ENCODE results near the gene HACL1.

The HACL1 gene

DNA sequence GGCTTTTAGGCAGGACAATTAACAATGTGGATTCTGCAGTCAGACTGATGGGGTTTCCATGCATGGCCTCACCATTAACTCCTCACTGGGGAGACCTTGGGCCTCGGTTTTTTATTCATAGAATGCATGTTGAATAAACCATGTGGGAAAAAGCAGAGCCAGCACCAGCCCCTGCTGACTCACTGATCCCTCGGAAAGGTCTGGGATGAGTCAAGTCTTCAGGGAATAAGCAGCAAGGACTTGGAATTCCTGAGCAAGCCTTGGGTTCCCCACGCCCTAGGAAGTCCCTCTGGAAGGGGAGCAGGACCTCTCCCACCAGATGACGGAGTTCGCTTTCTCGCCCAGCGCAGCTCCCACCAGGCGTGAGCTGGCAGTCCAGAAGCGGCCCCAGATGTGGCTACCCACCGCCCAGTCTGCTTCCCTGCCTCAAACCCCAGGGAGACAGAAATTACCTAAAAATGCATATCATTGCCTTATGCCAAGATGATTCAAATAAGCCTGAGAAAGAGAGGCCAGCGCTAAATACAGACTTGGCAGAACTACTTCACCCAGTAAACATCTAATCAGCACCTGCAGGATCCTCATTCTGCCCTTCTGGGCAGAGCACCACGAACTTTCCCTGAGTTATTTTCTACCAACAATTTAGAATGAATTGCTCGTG lies 45.6 kb upstream of the HACL1 start:
- no peaks in the 10 kb centered on the region for H3K27me3 ChIP-seq (ENCODE audit: insufficient read depth, low read length)
- no peak overlapping the region for H3K4ac ChIP-seq (ENCODE audit: low read depth, low read length)
- peaks cover 15 to 16% of the 10 kb centered on the region in 2 experiments for H3K4me1 ChIP-seq (ENCODE audit: control insufficient read depth in 1 of 2, insufficient read depth in 2 of 2, low read length in 2 of 2)
- peak overlapping the region; percentile 67 for H2BK5ac ChIP-seq (ENCODE audit: low read depth, low read length, poor library complexity)
- H4K12ac ChIP-seq (ENCODE audit: low read depth, low read length), result no peak overlapping the region
- peaks cover 0 to 3% of the 10 kb centered on the region in 2 experiments for H3K36me3 ChIP-seq (ENCODE audit: control insufficient read depth in 1 of 2, insufficient read depth in 2 of 2, low read length in 2 of 2)
- no peak overlapping the region for H3K4me3 ChIP-seq (ENCODE audit: low read depth, low read length)
- H3K14ac ChIP-seq (ENCODE audit: low read length), result no peak overlapping the region
- peak overlapping the region; percentile 76 for H3K27ac ChIP-seq (ENCODE audit: low read depth, low read length)
- no peak overlapping the region for H3K23ac ChIP-seq (ENCODE audit: low read length)
- H3K18ac ChIP-seq (ENCODE audit: low read length), result no peak overlapping the region
- H3K9me3 ChIP-seq (ENCODE audit: insufficient read depth, low read depth, low read length), result no peaks in the 10 kb centered on the region
- no peak overlapping the region for H3K4me2 ChIP-seq (ENCODE audit: low read length)
- no peak overlapping the region for H2AFZ ChIP-seq (ENCODE audit: insufficient read depth, low read length, poor library complexity)
- no peak overlapping the region for H2AK5ac ChIP-seq (ENCODE audit: low read length)
- H4K91ac ChIP-seq (ENCODE audit: low read depth, low read length), result peak overlapping the region; percentile 63
- peaks cover 2% of the 10 kb centered on the region for H3K79me2 ChIP-seq (ENCODE audit: control insufficient read depth, insufficient read depth, low read length, poor library complexity)
- peak overlapping the region; percentile 13 for H2BK120ac ChIP-seq (ENCODE audit: insufficient read depth, low read length, poor library complexity)
- H2BK12ac ChIP-seq (ENCODE audit: low read length), result peak overlapping the region; percentile 67
- WGBS (ENCODE audit: extremely low coverage, insufficient coverage, insufficient read length), result no CpG with 5 or more reads among the region's 13 CpGs
- peak; percentile 20 to 33 for DNase-seq
- peaks cover 14% of the 10 kb centered on the region for H3K79me1 ChIP-seq (ENCODE audit: low read length)
- peak overlapping the region; percentile 8 for H4K8ac ChIP-seq (ENCODE audit: low read depth, low read length)
- H3K9ac ChIP-seq (ENCODE audit: low read length), result no peak overlapping the region

DNA sequence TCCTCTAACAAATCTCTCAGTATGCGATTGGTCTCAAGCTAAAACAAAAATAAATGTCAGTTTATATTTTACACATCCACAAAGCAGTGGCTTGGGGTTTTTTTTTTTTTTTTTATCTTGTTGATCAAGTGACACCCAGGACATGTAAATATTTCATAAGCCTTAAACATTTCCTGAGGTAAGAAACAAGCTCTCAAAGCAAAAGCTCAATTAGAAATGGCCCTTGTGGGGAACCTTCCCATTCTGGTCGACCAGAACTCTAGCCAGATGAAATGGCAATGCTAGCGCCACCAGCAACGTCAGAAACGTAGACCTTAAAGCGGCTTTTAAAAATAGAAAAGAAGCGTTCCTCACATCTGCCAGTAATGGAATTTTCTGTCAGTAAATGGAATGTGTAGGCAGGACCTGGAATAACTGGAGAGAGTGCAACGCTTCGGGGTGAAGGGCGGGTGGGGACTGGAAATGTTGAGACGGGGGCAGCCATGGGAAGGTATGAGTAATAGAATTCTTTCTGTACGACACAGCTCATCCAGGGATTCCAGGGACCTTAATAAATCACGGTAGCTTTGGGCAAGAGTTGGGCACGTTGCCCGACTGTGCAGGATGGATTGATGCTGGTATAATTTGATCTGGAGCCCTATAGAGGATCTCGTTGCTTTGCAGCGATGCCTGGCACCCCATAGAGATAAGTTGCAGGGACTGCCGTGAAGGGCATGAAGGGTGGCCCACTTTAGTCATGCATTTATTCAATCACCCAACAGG lies 44.6 kb upstream of the HACL1 start:
- DNase-seq, result peak; percentile 21 to 33
- WGBS (ENCODE audit: extremely low coverage, insufficient coverage, insufficient read length), result no CpG with 5 or more reads among the region's 18 CpGs
- no peak overlapping the region for H2AFZ ChIP-seq (ENCODE audit: insufficient read depth, low read length, poor library complexity)

DNA sequence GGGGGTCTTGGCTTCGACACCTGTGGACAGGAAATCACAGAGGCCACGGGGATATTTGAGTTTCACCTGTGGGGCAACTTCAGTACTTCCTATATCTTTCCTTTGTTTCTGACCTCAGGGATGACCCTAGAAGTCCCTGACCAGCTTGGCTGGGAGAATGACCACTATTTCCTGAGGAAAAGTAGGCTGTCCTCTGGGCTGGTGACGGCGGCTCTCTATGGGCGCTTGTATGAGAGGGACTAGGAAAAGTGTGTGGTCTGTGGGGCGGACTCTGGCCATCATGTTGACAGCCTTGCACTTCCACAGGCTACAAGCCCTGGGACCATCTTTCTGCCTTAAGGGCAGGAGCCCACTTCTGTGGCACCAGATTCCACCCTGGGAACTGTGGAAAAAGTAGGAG lies 43.9 kb upstream of the HACL1 start:
- Histone ChIP-seq H3K27me3 (ENCODE audit: insufficient read depth, low read length) (no peaks in the 10 kb centered on the region), H4K12ac (ENCODE audit: low read depth, low read length) (no peak overlapping the region), H3K9me3 (ENCODE audit: insufficient read depth, low read depth, low read length) (no peaks in the 10 kb centered on the region), H3K4ac (ENCODE audit: low read depth, low read length) (peak overlapping the region; percentile 64), H3K18ac (ENCODE audit: low read length) (peak overlapping the region; percentile 72), H4K8ac (ENCODE audit: low read depth, low read length) (no peak overlapping the region), H3K23ac (ENCODE audit: low read length) (no peak overlapping the region), H3K4me3 (ENCODE audit: low read depth, low read length) (no peak overlapping the region), H3K9ac (ENCODE audit: low read length) (no peak overlapping the region), H2BK5ac (ENCODE audit: low read depth, low read length, poor library complexity) (peak overlapping the region; percentile 72), H2BK12ac (ENCODE audit: low read length) (peak overlapping the region; percentile 95), H3K27ac (ENCODE audit: low read depth, low read length) (peak overlapping the region; percentile 58), H3K4me2 (ENCODE audit: low read length) (no peak overlapping the region), H3K79me1 (ENCODE audit: low read length) (peaks cover 14% of the 10 kb centered on the region), H2AFZ (ENCODE audit: insufficient read depth, low read length, poor library complexity) (no peak overlapping the region), H3K36me3 (ENCODE audit: control insufficient read depth in 1 of 2, insufficient read depth in 2 of 2, low read length in 2 of 2) (peaks cover 0 to 3% of the 10 kb centered on the region in 2 experiments), H2AK5ac (ENCODE audit: low read length) (peak overlapping the region; percentile 72), H4K91ac (ENCODE audit: low read depth, low read length) (peak overlapping the region; percentile 74), H2BK120ac (ENCODE audit: insufficient read depth, low read length, poor library complexity) (peak overlapping the region; percentile 94), H3K4me1 (ENCODE audit: control insufficient read depth in 1 of 2, insufficient read depth in 2 of 2, low read length in 2 of 2) (peaks cover 15 to 16% of the 10 kb centered on the region in 2 experiments), H3K79me2 (ENCODE audit: control insufficient read depth, insufficient read depth, low read length, poor library complexity) (peaks cover 2% of the 10 kb centered on the region), H3K14ac (ENCODE audit: low read length) (peak overlapping the region; percentile 73)
- no CpG with 5 or more reads among the region's 6 CpGs for WGBS (ENCODE audit: extremely low coverage, insufficient coverage, insufficient read length)
- no peak for DNase-seq

More for the DNA sequence above, 44.6 kb upstream of the HACL1 start:
- Histone ChIP-seq H3K4ac (ENCODE audit: low read depth, low read length) (no peak overlapping the region), H2BK5ac (ENCODE audit: low read depth, low read length, poor library complexity) (peak overlapping the region; percentile 58), H2BK12ac (ENCODE audit: low read length) (no peak overlapping the region), H4K12ac (ENCODE audit: low read depth, low read length) (no peak overlapping the region), H3K79me2 (ENCODE audit: control insufficient read depth, insufficient read depth, low read length, poor library complexity) (peaks cover 2% of the 10 kb centered on the region), H2AK5ac (ENCODE audit: low read length) (no peak overlapping the region), H4K91ac (ENCODE audit: low read depth, low read length) (peak overlapping the region; percentile 4), H3K36me3 (ENCODE audit: control insufficient read depth in 1 of 2, insufficient read depth in 2 of 2, low read length in 2 of 2) (peaks cover 0 to 3% of the 10 kb centered on the region in 2 experiments), H3K4me1 (ENCODE audit: control insufficient read depth in 1 of 2, insufficient read depth in 2 of 2, low read length in 2 of 2) (peaks cover 15 to 16% of the 10 kb centered on the region in 2 experiments), H3K27ac (ENCODE audit: low read depth, low read length) (peak overlapping the region; percentile 82), H3K23ac (ENCODE audit: low read length) (no peak overlapping the region), H3K18ac (ENCODE audit: low read length) (no peak overlapping the region), H2BK120ac (ENCODE audit: insufficient read depth, low read length, poor library complexity) (peak overlapping the region; percentile 4), H3K4me2 (ENCODE audit: low read length) (peak overlapping the region; percentile 37), H3K79me1 (ENCODE audit: low read length) (peaks cover 14% of the 10 kb centered on the region), H4K8ac (ENCODE audit: low read depth, low read length) (no peak overlapping the region), H3K27me3 (ENCODE audit: insufficient read depth, low read length) (no peaks in the 10 kb centered on the region), H3K14ac (ENCODE audit: low read length) (no peak overlapping the region), H3K4me3 (ENCODE audit: low read depth, low read length) (no peak overlapping the region), H3K9ac (ENCODE audit: low read length) (no peak overlapping the region), H3K9me3 (ENCODE audit: insufficient read depth, low read depth, low read length) (no peaks in the 10 kb centered on the region)

DNA sequence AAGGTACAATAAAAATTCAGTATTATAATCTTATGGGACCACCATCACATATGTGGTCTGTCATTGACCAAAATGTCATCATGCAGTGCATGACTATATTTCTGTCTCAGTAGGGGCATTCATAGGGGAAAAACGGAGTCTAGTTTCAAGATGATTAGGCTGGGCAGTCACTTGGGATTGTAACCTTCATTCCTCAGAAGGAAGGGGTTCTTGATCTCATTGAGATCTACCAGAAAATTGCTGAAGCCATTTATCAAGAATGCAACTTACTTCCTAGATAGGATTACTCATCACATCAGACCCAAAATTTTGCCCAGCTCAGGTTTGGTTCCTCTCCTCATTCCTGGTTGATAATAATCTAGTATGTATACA lies 37.5 kb upstream of the HACL1 start:
- Histone ChIP-seq H3K4me1 (ENCODE audit: control insufficient read depth in 1 of 2, insufficient read depth in 2 of 2, low read length in 2 of 2) (peaks cover 4 to 9% of the 10 kb centered on the region in 2 experiments), H4K12ac (ENCODE audit: low read depth, low read length) (no peak overlapping the region), H2BK12ac (ENCODE audit: low read length) (no peak overlapping the region), H3K36me3 (ENCODE audit: control insufficient read depth in 1 of 2, insufficient read depth in 2 of 2, low read length in 2 of 2) (no peaks in the 10 kb centered on the region), H3K4ac (ENCODE audit: low read depth, low read length) (no peak overlapping the region), H3K23ac (ENCODE audit: low read length) (no peak overlapping the region), H4K91ac (ENCODE audit: low read depth, low read length) (no peak overlapping the region), H3K27me3 (ENCODE audit: insufficient read depth, low read length) (no peaks in the 10 kb centered on the region), H2BK120ac (ENCODE audit: insufficient read depth, low read length, poor library complexity) (no peak overlapping the region), H3K9me3 (ENCODE audit: insufficient read depth, low read depth, low read length) (no peaks in the 10 kb centered on the region), H2AFZ (ENCODE audit: insufficient read depth, low read length, poor library complexity) (no peak overlapping the region), H3K79me1 (ENCODE audit: low read length) (no peaks in the 10 kb centered on the region), H3K27ac (ENCODE audit: low read depth, low read length) (no peak overlapping the region), H3K9ac (ENCODE audit: low read length) (no peak overlapping the region), H2AK5ac (ENCODE audit: low read length) (no peak overlapping the region), H3K4me3 (ENCODE audit: low read depth, low read length) (no peak overlapping the region), H3K4me2 (ENCODE audit: low read length) (no peak overlapping the region), H2BK5ac (ENCODE audit: low read depth, low read length, poor library complexity) (no peak overlapping the region), H3K18ac (ENCODE audit: low read length) (no peak overlapping the region), H3K14ac (ENCODE audit: low read length) (no peak overlapping the region), H3K79me2 (ENCODE audit: control insufficient read depth, insufficient read depth, low read length, poor library complexity) (no peaks in the 10 kb centered on the region), H4K8ac (ENCODE audit: low read depth, low read length) (no peak overlapping the region)
- DNase-seq, result no peak
- WGBS (ENCODE audit: extremely low coverage, insufficient coverage, insufficient read length), result no CpG with 5 or more reads among the region's 1 CpG

All from trophoblast cell (in vitro differentiated cells and primary cell).